ENCODE results near the gene MALT1.

Gene MALT1

GRCh38 chr18:58753976-58754375, 82.7 kb downstream of the MALT1 start:
- Histone ChIP-seq H3K79me2 (ENCODE audit: low read length) (no peaks in the 10 kb centered on the region), H3K9me2 (replicated peaks; ENCODE audit: insufficient read depth, low read length) (no peaks in the 10 kb centered on the region), H3K27me3 (replicated peaks; ENCODE audit: insufficient read depth, low read length) (peaks cover 7% of the 10 kb centered on the region; the same call in 1 of the 2 replicates), H2AFZ (ENCODE audit: low read length) (no peak overlapping the region), H3K4me3 (ENCODE audit: low read length) (no peak overlapping the region), H3K9me3 (replicated peaks; ENCODE audit: insufficient read depth, low read length) (no peaks in the 10 kb centered on the region), H3K36me3 (replicated peaks; ENCODE audit: insufficient read depth, low read length) (peaks cover 8% of the 10 kb centered on the region), H3K4me2 (ENCODE audit: low read depth, low read length) (no peak overlapping the region), H4K20me1 (ENCODE audit: insufficient read depth, low read length) (no peaks in the 10 kb centered on the region), H3K27ac (ENCODE audit: low read length) (no peak overlapping the region), H3K4me1 (ENCODE audit: low read length) (no peaks in the 10 kb centered on the region), H3F3A (ENCODE audit: insufficient read depth, low read length) (no peaks in the 10 kb centered on the region), H3K9ac (ENCODE audit: low read length) (no peak overlapping the region)
- no peak for DNase-seq
- TF ChIP-seq, protein P1, sequence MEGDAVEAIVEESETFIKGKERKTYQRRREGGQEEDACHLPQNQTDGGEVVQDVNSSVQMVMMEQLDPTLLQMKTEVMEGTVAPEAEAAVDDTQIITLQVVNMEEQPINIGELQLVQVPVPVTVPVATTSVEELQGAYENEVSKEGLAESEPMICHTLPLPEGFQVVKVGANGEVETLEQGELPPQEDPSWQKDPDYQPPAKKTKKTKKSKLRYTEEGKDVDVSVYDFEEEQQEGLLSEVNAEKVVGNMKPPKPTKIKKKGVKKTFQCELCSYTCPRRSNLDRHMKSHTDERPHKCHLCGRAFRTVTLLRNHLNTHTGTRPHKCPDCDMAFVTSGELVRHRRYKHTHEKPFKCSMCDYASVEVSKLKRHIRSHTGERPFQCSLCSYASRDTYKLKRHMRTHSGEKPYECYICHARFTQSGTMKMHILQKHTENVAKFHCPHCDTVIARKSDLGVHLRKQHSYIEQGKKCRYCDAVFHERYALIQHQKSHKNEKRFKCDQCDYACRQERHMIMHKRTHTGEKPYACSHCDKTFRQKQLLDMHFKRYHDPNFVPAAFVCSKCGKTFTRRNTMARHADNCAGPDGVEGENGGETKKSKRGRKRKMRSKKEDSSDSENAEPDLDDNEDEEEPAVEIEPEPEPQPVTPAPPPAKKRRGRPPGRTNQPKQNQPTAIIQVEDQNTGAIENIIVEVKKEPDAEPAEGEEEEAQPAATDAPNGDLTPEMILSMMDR (IDR thresholded peaks at IDR 0.05; ENCODE audit: low read length): no peak
- TF ChIP-seq EZH2phosphoT487 (IDR thresholded peaks at IDR 0.05; ENCODE audit: low read length) (no peak), EZH2 (optimal IDR thresholded peaks at IDR 0.05; ENCODE audit: low read depth, low read length) (no peak)

- H3K36me3 ChIP-seq (replicated peaks; ENCODE audit: insufficient read depth, low read length): peaks cover 1% of the 10 kb centered on the region
- peaks cover 8% of the 10 kb centered on the region; the same call in 1 of the 2 replicates for H3K27me3 ChIP-seq (replicated peaks; ENCODE audit: insufficient read depth, low read length)
- DNase-seq: no peak
- H3K79me2 ChIP-seq (ENCODE audit: low read length): no peaks in the 10 kb centered on the region
- no peak overlapping the region for H3K4me2 ChIP-seq (ENCODE audit: low read depth, low read length)
- H3F3A ChIP-seq (ENCODE audit: insufficient read depth, low read length): no peaks in the 10 kb centered on the region
- no peak for TF ChIP-seq EZH2 (optimal IDR thresholded peaks at IDR 0.05; ENCODE audit: low read depth, low read length)
- TF ChIP-seq, protein P1 (IDR thresholded peaks at IDR 0.05; ENCODE audit: low read length): no peak
- no peak for TF ChIP-seq EZH2phosphoT487 (IDR thresholded peaks at IDR 0.05; ENCODE audit: low read length)
- no peaks in the 10 kb centered on the region for H3K4me1 ChIP-seq (ENCODE audit: low read length)
- no peaks in the 10 kb centered on the region for H3K9me3 ChIP-seq (replicated peaks; ENCODE audit: insufficient read depth, low read length)
- H3K27ac ChIP-seq (ENCODE audit: low read length): no peak overlapping the region
- H3K9ac ChIP-seq (ENCODE audit: low read length): no peak overlapping the region
- no peak overlapping the region for H3K4me3 ChIP-seq (ENCODE audit: low read length)
- H2AFZ ChIP-seq (ENCODE audit: low read length): no peak overlapping the region
- H3K9me2 ChIP-seq (replicated peaks; ENCODE audit: insufficient read depth, low read length): no peaks in the 10 kb centered on the region
- H4K20me1 ChIP-seq (ENCODE audit: insufficient read depth, low read length): no peaks in the 10 kb centered on the region
Measured at GRCh38 chr18:58754544-58755068, 83.3 kb downstream of the MALT1 start.

DNA sequence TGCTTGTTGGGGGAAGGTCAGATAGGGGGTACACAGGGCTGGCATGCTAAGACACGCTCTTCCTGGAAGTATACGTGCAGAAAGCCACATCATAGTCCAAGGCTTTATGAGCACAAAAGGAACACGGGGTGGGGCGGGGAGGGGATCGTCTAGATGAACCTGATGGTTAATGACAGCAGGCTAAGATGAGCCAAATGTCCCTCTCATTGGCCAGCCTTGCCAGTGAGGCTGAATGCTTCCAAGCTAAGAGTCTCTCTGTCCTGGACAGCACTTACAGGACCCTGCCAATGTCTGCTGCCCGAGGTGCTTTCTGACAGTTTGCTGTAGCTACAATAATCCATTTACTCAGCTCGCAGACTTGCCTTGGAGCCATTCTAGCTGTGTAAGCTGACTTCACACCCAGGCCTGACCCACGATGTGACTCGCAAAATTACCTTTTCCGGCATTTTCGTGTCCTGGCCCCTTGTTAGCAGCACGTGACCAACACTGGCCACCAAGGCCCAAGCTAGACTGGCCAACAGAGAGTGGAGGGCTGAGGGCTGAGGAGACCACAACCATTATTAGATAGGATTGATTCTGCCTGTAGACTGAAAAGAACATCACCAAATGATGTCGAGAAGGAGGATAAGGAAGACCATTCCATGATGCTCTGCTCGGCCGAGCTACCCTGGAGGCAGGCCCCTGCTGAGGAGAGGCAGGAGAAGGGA, 84.2 kb downstream of the MALT1 start:
- Histone ChIP-seq H3K79me2 (ENCODE audit: low read length) (no peaks in the 10 kb centered on the region), H3K4me1 (ENCODE audit: low read length) (peaks cover 7% of the 10 kb centered on the region; the same call in 1 of the 2 replicates), H3F3A (ENCODE audit: insufficient read depth, low read length) (0 out of 2 replicates have a peak, but pooled peaks cover 5% of the 10 kb centered on the region), H3K36me3 (replicated peaks; ENCODE audit: insufficient read depth, low read length) (no peaks in the 10 kb centered on the region), H3K9ac (ENCODE audit: low read length) (no peak overlapping the region), H2AFZ (ENCODE audit: low read length) (no peak overlapping the region), H3K9me2 (replicated peaks; ENCODE audit: insufficient read depth, low read length) (no peaks in the 10 kb centered on the region), H3K4me3 (ENCODE audit: low read length) (no peak overlapping the region), H3K27ac (ENCODE audit: low read length) (no peak overlapping the region), H3K27me3 (replicated peaks; ENCODE audit: insufficient read depth, low read length) (peaks cover 14% of the 10 kb centered on the region), H4K20me1 (ENCODE audit: insufficient read depth, low read length) (no peaks in the 10 kb centered on the region), H3K9me3 (replicated peaks; ENCODE audit: insufficient read depth, low read length) (no peaks in the 10 kb centered on the region), H3K4me2 (ENCODE audit: low read depth, low read length) (no peak overlapping the region)
- no peak for DNase-seq
- TF ChIP-seq EZH2 (optimal IDR thresholded peaks at IDR 0.05; ENCODE audit: low read depth, low read length) (no peak), EZH2phosphoT487 (IDR thresholded peaks at IDR 0.05; ENCODE audit: low read length) (no peak)
- TF ChIP-seq, protein P1 (IDR thresholded peaks at IDR 0.05; ENCODE audit: low read length): no peak
